ENCODE data around the gene ABHD4.
"Not testable (repeated sequence)": the region's sequence is repeated elsewhere in the genome, so short reads cannot be mapped to it uniquely, and the experiment has no call there.

ABHD4 gene

DNA sequence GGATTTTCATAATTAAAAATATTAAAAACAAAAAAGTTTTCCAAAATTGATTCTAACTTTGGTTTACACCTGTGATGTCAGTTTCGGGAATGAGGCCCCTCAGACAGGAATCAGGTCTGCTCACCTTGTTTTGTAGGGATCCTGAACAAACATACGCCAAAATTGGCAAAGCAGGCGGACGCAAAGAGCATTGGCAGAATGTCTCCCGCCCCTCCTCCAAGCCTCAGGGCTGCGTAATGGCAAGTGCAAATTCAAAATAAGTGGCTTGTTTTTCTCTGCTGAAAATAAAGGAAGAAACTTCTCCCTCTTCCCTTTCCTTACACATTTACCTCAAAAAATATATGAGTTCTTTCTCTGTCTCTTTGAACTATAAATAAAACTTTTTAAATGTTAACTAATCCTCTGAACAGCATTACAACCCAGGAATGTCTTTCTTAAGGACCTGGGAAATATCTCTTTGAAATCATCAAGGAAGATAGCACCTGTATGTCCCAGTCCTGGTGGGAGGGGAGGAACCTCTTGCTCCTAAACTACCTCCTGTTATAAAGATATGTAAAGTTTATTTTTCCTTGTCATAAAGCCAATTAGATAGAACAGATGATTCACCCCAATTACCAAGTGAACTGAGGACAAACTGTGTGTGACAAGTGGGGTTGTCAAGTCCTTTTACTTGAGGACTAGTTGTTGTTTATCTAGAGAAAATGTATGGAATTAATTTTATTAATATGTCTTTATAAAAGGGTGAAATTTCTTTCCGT is 29.6 kb downstream of the ABHD4 start:
- no peak for DNase-seq (ENCODE audit: low read depth)

DNA sequence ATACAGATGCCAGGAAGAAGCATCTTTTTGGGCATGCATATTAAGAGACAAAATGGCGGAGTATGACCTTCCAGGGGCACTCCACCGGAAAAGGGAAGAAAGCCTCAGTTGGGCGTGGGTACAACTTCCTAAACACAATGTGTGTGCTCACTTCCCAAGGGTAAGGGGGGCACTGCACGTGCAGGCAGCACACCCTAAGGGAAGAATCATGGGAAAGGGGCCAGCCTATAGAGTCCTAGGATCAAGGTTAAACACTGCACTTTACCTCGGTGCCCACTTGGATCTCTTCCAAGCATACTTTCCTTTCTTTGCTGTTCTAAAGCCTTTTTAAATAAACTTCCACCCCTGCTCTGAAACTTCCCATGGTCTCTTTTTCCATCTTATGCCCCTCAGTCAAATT is 31.3 kb downstream of the ABHD4 start:
- no peak for DNase-seq (ENCODE audit: low read depth)

DNA sequence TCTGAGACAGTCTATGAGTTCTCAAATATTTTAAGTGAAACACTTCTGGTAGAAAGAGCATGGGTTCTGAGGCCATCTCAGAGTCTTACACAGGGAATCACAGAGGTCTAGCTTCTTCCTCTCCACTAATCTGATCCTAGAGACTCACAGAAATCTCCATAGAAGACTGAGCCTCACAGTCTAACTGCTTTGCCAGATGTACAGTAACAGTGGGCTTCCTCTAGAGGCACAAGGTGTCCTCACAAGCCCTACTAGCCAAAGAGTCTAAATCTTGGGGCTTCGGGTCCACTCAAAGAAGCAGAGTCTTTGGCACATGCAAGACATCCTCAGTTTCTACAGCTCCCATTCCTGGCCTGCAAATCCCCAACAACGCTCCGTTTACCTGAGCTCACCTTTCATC is 32.0 kb downstream of the ABHD4 start:
- DNase-seq (ENCODE audit: low read depth): no peak

DNA sequence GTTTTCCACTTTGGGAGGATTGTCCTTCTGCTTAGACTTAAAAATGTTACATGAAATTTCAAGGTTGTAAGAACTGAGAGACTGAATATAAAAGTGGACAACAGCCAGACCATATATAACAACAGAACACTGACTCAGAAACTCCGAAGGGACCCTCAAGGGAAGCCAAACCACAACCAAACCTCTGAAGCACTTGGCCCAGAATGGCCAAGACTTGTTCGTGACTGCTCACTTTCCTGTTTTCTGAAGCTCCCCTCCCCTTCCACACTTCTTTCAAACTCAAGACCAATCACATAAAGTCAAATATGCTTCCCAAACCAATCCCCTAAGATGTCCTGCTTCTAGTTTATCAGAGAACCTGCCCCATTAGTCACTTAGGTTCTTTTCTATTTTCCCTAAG is 32.4 kb downstream of the ABHD4 start:
- no peak for DNase-seq (ENCODE audit: low read depth)

DNA sequence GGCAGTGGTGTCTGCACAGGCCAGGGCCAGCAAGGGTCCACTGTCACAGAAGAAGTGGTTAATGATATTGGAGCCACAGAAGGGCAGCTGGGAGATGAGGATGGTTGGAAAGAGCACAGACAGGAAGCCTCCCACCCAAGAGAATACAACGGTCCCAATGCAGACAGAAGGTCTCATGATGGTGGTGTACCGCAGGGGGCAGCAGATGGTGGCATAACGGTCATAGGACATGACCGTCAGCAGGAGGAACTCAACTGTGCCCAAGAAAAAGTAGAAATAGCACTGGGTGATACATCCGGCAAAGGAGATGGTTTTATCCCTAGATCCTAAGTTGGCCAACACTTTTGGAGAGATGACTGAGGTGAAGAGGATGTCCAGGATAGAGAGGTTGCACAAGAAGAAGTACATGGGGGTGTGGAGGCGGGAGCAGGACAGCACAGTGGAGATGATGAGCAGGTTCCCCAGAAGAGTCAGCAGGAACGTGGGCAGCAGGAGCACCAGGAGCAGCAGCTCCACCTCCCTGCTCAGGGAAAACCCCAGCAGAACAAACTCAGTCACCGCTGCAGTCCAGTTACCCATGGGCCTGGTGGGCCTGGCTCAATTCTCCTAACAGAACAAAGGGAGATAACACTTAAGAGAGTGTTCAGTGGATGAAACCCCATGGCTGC is 36.3 kb downstream of the ABHD4 start:
- DNase-seq (ENCODE audit: low read depth): no peak

DNA sequence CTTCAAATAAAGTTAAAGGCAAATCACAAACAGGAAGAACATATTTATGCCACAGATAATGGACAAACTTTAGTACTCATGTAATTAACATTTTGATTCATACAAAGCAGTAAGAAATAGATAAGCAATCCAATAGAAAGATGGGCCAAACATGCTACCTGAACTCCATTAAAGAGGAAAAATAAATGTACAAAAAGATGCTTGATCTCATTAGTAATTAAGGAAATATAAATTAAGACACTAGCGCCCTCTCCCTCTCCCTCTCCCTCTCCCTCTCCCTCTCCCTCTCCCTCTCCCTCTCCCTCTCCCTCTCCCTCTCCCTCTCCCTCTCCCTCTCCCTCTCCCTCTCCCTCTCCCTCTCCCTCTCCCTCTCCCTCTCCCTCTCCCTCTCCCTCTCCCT is 37.9 kb downstream of the ABHD4 start:
- not testable (repeated sequence) for DNase-seq (ENCODE audit: low read depth)

DNA sequence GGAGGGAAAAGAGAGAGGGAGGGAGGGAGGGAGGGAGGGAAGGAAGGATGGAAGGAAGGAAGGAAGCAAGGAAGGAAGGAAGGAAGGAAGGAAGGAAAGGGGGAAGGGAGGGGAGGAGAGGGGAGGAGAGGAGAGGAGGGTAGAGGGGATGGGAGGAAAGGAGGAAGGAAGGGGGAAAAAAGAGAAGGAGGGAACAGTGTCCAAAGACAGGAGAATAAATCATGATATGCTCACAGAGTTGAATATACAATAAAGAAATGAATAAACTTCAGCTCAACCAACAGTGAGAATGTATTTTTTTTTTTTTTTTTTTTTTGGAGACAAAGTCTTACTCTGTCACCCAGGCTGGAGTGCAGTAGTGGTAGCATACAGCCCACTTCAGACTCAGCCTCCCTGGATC is 42.1 kb downstream of the ABHD4 start:
- no peak for DNase-seq (ENCODE audit: low read depth)

DNA sequence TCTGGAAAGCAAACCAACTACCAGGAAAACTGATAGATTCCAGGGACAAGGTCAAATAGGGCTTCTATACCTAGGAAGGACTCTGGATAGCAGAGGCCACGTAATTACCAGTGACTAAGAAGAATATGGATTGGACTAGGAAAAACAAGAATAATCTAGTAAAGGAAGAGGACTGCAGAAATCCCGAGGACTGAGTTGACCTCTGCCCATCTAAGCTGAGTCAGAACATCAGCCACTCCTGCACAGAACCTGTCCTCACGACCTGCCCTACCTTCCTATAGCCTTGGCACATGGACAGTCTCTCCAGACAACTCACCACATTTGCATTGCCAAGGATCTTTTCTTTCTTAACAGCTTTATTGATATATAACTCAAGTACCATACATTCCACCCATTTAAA is 43.7 kb downstream of the ABHD4 start:
- DNase-seq (ENCODE audit: low read depth): no peak

DNA sequence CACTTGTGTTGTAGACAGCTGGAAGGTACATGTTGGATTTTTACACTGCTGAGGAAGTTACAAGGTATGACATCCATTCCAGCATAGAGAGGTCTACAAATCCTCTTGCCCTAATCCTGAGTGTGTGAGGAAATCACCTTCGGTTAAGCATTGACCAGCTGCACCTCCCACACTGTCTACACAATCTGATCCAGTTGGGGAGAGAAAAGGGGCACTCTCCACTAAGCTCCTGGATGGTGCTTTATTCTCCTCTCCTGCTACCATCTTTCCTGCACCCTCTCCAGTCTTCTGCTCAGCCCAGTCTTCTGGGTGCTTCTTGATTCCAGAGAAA is 46.2 kb downstream of the ABHD4 start, which contains the start of gene OR6J1:
OR6J1 (minus strand) TSS at position 48 of the 331 bp plus-strand sequence. CDS start 9,541 bp downstream, outside the sequence.
- no peak for DNase-seq (ENCODE audit: low read depth)

DNA sequence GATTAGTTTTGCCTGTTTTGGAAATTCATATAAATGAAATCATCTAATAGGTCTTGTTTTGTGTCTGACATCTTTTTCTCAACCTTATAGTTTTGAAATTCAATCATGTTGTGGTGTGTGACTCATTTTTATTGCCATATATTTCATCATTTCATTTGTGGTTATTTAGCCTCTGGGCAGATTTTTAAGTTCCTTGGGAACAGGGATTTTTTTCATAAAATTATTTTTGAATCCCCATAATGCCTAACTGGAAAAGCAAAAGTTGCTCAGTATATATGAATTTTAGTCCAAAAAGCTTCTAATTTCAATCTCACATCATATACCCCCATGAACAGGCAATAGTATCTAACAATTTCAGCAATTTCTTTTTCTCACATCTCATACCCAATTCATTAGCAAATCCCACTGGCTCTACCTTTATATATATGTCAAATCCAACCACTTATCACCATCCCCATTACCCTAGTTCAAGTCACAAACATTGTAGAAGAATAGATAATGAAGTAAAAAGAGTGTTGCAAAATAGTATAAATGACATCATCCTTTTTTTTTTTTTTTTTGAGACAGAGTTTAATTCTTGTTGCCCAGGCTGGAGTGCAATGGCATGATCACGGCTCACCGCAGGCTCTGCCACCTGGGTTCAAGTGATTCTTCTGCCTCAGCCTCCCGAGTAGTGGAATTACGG is 48.6 kb downstream of the ABHD4 start:
- no peak for DNase-seq (ENCODE audit: low read depth)

DNA sequence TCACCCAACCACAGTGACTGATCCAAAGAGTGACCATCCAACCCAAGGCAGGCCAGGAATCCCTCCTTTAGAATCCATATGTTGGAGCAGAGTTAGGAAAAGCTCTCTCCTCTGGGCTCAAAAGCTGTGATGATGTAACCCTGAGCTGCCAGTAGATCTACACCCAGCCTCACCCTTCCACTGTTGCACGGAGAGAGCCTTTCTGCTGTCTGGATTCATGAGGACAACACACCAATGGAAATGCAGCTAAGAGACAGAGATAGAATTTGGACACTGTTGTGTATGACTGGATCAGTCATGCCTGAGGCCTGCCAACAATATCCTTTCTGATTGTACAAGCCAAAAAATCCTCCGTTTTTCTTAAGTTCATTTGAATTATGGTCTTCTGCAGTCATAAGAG is 50.4 kb downstream of the ABHD4 start:
- DNase-seq (ENCODE audit: low read depth): no peak

DNA sequence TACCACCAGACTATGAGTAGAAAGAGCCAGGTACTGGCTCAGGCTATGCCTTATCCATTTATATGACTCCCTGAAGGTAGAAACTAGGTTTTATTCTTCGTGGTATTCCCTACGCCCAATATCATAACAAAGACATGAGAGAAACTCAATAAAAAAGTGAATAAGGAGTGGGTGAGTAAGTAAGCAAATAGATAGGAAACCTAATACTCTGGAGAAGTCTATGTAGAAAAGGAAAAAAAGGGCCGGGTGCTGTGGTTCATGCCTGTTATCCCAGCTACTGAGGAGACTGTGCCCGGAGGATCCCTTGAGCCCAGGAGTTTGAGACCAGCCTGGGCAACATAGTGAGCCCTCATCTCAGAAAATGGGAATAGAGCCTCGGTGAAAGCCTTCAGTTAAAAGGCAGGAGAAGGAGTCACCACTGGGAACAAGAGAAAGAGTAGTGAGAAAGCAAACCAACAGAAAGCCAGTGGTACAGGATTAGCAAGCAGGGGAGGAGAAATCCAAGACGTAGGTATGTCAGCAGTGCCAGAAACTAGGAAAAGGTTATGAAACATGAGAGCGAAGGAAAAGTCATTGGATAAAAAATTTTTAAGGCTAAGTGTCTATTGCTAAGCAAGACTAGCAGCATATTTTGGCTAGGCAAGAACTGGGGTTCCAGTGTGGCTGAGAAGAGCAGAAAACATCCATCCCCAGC is 52.1 kb downstream of the ABHD4 start:
- no peak for DNase-seq (ENCODE audit: low read depth)

DNA sequence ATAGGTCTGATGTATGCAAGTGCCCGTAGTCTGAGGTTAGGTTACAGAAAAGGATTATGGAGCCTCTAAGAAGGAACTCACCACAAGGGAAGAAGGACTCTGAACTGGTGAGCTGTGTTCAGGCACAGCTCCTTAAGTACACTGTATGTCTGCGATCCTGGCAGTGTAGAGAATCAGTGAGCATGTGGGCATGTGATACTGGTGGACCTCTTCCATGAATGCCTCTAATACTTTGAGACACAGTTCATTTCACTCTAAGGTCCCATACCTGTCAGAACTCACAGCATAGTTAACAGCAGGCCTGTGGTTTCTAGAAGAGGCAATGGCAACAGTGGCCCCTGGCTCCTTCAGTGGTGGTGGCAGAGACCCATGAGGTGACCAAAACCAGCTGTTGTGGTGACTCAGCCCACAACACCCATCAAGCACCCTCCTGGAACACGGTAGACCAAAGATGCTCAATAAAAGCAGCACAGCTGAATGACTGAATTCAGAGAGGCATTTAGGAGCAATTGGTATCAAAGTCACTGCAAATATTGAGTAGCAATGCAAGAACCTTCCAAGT is 52.9 kb downstream of the ABHD4 start:
- DNase-seq (ENCODE audit: low read depth): no peak

DNA sequence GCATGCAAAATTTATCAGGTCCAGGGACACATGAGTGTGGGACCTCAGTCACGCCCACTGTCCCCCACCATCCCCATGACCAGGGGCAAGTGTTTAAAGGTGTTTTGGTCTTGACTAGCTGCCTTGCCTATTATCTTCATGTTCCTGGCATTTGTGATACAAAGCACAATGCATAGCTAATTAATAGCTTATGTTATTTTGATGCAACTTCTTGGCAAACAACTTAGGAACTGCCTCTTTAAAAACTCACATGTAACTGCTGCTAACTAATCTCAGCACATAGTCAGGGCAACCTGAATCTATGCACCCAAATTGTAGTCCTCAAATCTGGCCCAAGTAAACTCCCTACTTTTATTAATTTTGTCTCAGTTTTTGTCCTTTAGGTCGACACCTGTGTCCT is 53.5 kb downstream of the ABHD4 start:
- DNase-seq (ENCODE audit: low read depth): no peak

DNA sequence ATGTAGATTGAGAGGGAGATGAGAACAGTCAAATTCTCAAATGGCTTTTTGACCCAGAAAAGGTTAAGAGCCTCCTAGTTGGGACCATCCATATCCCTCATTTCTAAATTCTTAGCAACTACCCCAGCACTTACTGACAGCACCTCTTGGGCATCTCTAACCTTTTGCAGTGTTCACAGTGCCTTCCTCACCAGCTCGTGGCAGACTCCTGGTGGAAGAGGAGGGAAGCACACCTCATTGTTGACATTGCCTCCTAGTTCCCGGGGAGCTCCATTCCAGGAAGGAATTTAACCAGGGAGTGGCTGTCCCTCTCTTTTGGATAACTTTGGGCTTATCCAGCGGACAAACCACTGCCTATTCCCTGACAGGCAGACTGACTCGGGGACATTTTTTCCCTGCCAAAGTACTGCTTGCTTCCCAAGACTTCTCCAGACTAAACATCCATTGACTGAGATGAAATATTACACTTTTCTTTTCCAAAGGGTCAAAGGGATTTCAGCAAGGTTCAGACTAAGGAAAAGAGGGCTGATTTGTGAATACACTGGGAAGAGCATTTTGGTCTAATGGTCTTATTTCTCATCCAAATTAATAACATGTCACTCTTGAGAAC is 55.0 kb downstream of the ABHD4 start:
- peak; percentile 14 for DNase-seq (ENCODE audit: low read depth)

DNA sequence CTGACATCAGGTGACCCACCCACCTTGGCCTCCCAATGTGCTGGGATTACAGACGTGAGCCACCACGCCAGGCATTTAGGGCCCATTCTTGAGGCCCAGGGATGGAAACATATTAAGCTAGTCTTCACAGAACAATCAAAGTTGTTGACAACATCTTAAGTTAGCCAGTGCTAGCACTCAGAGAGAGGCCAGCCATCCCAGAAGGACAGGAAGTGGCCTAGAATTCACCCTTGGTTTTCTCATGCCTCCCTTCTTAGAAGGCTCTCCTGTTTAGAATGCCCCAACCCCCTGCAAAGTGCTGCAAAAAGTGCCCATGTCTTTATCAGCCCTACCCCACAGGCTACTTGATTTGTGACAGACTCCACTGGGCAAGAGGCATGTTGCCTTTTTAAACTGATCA is 58.1 kb downstream of the ABHD4 start:
- DNase-seq (ENCODE audit: low read depth): no peak

DNA sequence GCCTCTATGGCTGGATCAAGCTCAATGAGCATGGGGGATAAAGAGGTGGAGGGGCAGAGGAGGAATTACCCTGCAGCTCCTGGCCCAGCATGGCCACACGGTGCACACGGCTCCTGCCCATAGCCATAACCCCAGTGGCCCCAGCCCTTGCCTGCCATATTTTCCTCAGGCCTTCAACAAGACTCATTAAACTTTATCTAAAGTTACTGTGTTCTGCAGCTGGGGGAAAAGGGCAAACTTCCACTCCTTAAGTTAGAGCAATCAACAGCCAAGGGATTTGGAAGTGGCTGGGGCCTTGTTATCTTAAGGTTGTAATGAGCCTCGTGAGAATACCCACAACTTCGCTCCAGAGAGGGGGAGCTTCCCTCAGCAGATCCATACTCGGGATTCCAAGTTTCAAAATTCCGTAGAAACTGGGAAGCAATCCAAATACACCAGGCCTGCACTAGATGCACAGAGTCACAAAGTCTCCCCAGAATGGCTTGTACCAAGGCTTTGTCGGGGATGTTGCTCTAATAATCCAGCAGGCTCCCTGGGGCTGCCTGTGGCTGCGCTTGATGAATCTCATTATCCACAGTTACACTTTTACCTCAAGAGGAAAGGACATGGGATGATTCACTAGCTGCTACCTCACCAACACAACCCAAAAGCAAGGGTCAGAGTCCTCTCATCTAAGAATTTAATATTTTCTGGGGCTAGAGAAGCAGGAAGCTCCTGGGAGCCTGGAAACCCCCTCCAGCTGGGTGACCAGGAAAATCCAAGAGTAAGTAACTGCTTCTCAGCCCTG is 59.0 kb downstream of the ABHD4 start:
- DNase-seq (ENCODE audit: low read depth): no peak

DNA sequence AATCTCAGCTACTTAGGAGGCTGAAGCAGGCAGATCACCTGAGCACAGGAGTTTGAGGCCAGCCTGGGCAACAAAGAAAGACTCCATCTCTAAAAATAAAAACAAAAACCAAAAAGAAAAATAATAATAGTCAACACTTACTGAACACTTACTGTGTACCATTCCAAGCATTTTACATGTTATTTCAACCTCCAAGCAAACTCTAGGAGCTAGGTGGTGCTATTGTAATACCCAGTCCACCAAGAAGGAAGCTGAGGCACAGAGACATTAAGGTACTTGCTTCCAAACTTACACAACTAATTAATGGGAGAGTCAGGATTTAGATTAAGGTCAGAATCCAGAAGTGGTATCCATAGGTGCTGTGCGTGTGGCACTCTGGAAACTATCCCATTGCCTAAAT is 59.8 kb downstream of the ABHD4 start:
- DNase-seq (ENCODE audit: low read depth): no peak

DNA sequence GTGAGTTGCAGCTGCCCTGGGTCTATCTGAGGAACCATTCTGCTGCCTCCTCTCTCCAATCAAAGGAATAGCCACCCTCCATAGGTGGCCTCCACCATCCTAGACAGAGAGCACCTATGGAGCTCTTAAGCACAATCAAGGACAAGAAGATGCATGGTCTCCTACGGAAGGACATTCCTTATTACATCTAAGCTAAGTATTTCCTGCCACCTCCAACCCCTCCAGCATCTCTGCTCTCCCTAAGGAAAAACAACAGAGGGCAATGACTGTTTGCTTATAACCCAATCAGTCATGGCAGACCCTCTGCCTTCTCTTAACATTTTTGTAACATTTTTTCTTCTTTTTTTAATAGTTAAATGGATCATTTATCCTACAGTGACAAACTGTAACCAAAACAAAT is 60.8 kb downstream of the ABHD4 start:
- no peak for DNase-seq (ENCODE audit: low read depth)

DNA sequence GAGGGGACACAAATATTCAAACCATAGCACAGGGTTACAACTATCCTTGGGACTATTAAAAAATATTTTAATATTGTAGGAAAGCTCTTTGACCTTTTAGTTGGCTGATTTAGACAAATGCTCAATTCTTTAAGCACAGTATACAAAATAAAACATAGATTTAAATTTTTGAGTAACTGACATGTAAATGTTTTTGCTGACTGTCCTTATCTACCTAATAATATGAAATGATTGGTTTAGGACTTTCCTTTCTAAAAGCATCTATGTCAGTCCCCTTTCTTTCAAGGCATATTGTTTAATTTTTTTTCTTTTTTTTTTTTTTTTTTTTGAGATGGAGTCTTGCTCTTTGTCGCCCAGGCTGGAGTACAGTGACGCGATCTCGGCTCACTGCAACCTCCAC is 62.6 kb downstream of the ABHD4 start:
- DNase-seq (ENCODE audit: low read depth): no peak

Data from activated T-helper 1 cell treated with Interleukin-2 at 50 U/mL for 16 hours (primary cell).